Stimulated activated CD8-positive, alpha-beta memory T cell treated with anti-CD3 and anti-CD28 coated beads, Interleukin-7, amount 100 ng/mL, for 1 hour (primary cell): Measurements from ENCODE around the gene PIP5K1A.
A peak's percentile ranks its signal among the peaks of the same experiment; 100 is the strongest.
"Not testable (repeated sequence)": the region's sequence is repeated elsewhere in the genome, so short reads cannot be mapped to it uniquely, and the experiment has no call there.

Experiments
- DNase-seq, 2 donors: peaks; one replicate each; pipeline ENCODE4 v3.0.0-alpha.2; 2020; ENCODE audit warnings: low read depth in 2 of 2

Gene PIP5K1A

DNA sequence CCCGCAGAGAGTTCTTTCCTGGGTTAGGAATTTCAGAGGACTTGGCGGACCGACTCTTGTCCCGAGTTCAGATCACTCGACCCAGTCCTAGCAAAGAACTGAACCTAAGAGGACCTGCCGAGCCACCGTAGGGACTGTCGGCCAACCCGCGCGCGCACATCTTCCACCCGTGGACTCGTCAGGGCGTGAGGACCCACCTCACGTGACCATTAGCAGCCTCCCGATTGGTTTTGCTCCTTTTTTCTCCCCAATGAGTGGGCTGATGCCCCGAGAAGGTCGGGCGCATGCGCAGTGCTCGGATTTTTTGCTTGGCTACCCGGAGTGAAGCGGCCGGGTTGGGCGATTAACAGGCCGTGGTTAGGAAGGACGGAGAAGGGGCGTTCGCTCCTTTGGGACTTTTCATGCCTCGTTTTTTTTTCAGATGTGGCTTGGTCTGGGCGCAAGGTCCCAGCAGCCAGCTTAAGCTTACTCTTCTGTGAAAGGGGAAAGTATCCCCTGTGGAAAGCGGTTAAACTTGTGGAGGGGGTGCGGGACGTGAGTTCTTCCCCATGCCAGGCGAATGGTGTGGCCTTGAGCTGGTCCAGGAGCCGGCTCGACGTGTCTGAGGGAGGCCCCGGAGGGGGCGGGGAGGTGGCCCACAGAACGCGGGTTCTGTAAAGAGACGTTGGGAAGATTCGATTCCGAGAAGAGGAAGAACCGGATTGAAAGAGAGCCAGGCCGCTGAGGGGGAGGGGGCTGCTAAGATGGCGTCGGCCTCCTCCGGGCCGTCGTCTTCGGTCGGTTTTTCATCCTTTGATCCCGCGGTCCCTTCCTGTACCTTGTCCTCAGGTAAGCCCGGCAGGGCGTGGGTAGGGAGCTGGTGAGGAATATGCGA is at the start of gene PIP5K1A:
Gene PIP5K1A (plus strand): TSS at position 299 of the 874 bp plus-strand sequence. CDS start 445 bp downstream, at position 744.
- DNase-seq, result peak; percentile 96 to 99

GRCh38 chr1:151156515-151156819 is 41.9 kb upstream of the PIP5K1A start, which contains the start of gene TNFAIP8L2:
TSS of gene TNFAIP8L2 (plus strand) at chr1:151156649. CDS start at chr1:151158698, 2,049 bp downstream.
- DNase-seq, result peak; percentile 37 to 63

GRCh38 chr1:151157067-151157531 is 41.3 kb upstream of the PIP5K1A start:
- DNase-seq, result peak in 1 of 2 donors; percentile 33

- DNase-seq, result no peak
Measured at GRCh38 chr1:151158326-151158725, 40.0 kb upstream of the PIP5K1A start.

- DNase-seq, result no peak
Measured at GRCh38 chr1:151158751-151159251, 39.6 kb upstream of the PIP5K1A start.

DNA sequence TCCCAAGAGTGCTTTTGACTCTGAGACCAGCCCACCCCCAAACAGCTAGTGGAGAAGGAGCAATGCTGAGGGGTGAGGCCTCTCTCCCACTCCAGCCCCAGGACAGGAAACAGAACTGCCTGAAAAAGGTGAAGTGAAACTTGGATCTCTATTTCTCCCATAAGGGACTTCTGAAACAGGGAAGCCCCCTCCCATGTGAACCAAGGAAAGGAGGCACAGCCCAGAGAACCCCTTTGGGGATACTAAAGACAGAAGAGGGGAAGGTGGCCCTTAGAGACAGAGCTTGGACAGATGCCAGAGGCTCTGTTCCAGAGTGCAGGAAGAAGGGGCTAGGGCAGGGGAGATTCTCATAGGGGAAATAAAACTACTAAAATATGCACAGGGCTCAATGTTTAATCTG is 39.0 kb upstream of the PIP5K1A start:
- DNase-seq, result no peak

DNA sequence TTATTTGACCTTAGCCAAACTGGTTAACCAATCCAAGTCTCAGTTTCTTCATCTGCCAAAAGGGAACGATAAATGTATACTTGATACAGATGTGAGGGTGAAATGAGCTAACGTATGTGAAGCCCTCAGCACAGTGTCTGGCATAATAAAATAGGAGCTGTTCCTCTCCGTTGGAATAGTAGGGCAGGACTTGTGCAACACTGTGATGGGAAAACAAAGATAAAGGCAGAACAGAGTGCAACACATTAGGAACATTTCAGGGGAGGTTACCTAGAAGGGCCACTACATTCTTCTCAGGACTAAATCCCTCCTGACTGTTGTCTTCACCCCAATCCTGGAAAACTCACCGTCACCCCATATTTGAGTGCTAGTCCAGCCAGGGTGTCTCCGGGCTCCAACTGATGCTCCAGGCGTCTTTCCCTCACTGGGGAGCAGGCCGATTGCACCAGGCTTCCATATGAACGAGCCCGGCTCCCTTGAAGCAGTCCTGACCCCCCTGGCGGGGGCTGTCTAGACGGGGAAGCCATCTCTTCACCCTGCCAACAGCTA is 33.5 kb upstream of the PIP5K1A start:
- DNase-seq, result no peak

- no peak for DNase-seq
Measured at GRCh38 chr1:151165281-151165737, 33.0 kb upstream of the PIP5K1A start.

DNA sequence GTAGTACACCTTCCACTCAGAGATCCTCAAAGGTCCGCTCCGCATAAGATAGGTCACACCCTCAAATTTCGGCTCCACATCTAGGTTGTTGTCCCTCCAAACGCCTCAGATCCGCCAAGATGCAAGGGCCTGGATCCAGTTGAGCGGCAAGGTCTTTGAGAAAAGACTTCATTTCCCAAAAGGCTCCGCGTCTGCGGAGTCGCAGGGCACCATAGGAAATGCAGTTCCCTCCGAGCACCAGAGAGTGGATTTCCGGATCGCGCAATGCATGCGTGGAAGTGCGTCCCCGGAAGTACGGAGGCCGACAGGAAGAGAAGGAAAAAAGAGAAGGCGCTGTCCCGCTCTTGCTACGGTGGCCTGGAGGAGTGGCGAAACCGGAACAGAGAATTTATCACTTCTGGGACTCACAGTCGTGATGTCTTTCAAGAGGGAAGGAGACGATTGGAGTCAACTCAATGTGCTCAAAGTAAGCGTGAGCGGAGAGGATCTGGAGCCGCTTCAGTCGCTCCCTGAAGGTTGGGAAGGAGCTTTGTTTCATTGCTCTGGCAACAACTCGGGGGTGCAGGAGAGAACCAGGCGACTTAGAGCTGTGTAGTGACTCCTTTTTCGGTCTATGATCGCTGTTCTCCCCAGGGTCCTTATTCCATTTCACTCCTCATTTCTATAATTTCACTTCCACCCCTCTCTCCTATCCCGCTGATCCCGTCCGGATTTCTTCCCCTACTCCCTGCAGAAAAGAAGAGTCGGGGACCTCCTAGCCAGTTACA is 32.4 kb upstream of the PIP5K1A start, which contains the start of the genes LYSMD1 and SCNM1:
Gene LYSMD1 (minus strand): TSS at position 165 of the 767 bp plus-strand sequence. CDS start 644 bp downstream, outside the sequence.
Gene SCNM1 (plus strand): TSS at position 407 of the 767 bp plus-strand sequence. CDS start 9 bp downstream, at position 416.
- peak; percentile 86 for DNase-seq

- no peak for DNase-seq
Measured at GRCh38 chr1:151166505-151166956, 31.8 kb upstream of the PIP5K1A start.

DNA sequence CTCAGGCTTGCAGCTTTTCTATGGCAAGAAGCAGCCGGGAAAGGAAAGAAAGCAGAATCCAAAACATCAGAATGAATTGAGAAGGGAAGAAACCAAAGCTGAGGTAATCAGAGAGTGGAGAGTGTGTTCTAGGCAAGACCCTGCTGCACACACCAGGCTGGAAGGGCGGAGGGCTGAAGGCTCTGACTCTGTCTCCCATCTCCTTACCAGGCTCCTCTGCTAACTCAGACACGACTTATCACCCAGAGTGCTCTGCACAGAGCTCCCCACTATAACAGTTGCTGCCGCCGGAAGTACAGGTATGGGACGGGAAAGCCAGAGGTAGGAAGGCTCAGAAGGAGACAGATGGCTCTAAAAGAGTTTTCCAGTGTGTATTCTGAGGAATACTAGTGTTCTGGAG is 31.2 kb upstream of the PIP5K1A start:
- DNase-seq, result no peak

GRCh38 chr1:151171190-151171589 is 27.2 kb upstream of the PIP5K1A start:
- DNase-seq, result no peak

GRCh38 chr1:151175041-151175741 is 23.2 kb upstream of the PIP5K1A start:
- no peak for DNase-seq

DNA sequence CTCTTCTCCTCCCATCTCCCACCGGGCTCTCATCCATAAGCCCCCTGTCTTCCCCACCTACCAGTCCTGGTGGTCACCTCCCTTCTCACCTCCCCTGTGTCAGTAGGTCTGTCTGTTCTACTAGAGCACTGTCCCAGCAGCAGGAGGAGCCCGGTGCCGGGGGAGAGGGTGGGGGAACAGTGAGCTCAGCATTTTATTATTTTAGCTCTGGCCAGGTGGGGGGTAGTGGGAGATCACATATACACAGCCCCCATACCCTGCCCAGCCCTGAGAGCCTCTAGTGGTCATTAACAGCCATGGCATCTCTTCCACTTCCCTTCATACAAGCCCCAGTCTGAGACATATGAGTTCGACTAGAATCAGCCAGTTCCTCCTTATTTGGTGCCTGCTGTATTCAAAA is 22.5 kb upstream of the PIP5K1A start, which contains the start of gene TMOD4:
Gene TMOD4 (minus strand): TSS at position 119 of the 400 bp plus-strand sequence. CDS start 1,106 bp downstream, outside the sequence.
- no peak for DNase-seq

DNA sequence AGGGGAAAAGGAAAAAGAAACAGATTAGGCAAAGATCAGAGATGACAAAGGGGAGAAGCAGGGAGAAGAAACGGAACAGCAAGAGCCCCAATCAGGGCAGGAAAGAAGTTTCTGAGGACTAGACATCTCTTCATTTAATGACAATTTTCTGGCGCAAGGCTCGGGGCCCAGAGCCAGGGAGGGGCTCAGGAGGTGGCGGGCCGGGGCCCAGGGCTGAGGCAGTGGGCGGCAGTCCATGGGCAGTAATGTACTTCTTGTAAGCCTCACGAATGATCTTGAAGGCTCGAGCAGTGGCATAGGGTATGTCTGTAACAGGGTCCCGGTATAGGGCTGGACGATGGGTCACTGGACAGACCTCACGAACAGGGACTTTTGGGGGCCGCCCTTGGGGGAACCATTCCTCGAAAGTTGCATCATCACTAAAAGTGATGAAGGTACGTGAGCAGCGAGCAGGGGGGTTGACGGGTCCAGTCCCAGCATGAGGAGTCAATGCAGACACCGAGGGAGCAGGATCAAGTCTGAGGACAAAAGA is 21.8 kb upstream of the PIP5K1A start:
- no peak for DNase-seq

- DNase-seq, result no peak
Measured at GRCh38 chr1:151184211-151184610, 14.1 kb upstream of the PIP5K1A start.

DNA sequence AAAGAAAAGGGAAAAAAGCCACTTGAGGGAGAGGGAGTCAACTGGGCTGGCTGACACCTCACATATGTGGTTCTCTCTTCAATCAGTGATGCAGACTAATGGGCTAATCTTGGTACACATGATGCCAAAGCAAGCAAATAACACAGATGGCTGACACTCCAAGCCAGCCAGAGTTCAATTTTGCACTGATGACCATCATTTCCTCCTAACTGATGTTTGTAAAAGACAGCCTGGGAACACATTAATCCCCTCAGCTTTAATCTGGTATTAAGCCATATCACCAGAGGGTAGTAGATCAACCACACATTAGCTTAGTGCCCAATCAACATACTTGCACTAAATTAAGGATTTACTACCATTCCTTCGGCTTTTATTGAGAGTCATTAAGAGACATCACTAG is 11.1 kb upstream of the PIP5K1A start:
- no peak for DNase-seq

DNA sequence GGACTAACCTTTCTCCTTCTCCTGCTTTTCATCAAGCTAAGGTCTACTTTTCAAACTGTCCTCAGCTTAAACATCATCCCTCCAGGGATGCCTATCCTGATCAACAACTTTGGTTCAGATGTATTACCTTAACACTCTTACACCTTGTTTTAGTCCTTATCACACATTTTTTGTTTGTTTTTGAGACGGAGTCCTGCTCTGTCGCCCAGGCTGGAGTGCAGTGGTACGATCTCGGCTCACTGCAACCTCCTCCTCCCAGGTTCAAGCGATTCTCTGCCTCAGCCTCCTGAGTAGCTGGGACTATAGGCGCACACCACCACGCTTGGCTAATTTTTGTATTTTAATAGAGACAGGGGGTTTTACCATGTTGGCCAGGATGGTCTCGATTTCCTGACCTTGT is 9.7 kb upstream of the PIP5K1A start:
- not testable (repeated sequence) for DNase-seq

DNA sequence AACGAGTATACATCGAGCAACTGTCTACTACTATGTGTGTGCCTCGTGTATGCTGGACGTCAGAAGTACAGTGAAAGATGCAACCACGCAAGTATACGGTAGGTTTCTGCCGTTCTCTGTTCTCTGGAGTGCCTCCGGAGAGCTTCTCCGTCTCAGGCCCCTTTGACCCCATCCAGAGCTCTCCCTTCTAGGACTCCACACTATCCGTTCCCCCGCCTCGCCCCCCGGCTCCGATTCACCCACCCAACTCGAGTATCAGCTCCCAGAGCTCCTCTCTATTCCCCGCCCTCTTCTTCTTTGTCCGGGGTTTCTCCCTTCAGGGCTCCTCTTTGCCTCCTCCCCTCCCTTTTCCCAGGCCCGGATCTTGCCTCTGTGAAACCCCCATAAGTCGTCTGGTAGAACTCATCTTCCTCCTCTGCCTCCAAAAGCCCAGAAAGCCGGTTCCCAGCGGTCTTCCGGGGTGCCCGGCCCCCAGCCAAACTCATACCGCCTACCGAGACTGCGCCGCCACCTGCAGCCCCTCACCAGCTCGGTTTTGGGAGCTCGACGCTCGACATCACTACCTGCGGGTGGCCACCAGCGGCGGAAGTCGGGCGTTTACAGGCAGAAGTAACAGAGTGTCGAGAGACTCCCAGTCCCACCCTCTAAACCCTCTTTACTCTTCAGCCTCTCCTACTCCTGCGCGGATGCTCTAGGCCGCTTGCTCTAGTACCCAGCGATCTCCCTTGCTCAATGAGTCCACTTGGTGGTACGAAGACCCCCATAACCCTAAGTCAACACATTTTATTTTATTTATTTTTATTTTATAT is 8.5 kb upstream of the PIP5K1A start, which contains the start of gene VPS72:
Gene VPS72 (minus strand): TSS at position 561 of the 809 bp plus-strand sequence. CDS start 76 bp downstream, at position 485.
- peak; percentile 60 to 61 for DNase-seq

DNA sequence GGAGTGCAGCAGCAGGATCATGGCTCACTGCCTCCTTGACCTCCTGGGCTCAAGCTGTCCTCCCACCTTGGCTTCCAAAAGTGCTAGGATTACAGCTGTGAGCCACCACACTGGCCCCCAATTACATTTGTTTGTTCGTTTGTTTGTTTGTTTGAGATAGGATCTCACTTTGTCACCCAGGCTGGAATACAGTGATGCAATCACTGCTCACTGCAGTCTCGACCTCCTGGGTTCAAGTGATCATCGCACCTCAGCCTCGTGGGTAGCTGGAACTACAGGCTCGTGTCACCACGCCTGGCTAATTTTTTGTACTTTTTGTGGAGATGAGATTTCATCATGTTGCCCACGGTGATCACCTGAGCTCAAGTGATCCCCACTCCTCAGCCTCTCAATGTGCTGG is 6.3 kb upstream of the PIP5K1A start:
- DNase-seq, result no peak
